T-helper 2 cell treated with Interferon-gamma antibody and Interleukin-4, amounts not matched to agents 100 ng/mL and 5 ng/mL, for 36 hours (primary cell): Measurements from ENCODE around the gene EPHX1. TPM values are rescaled to one million over a fixed set of nuclear protein-coding genes. Genes with fewer than 3 reads are reported as not detected.
"Not testable (repeated sequence)": the region's sequence is repeated elsewhere in the genome, so short reads cannot be mapped to it uniquely, and the experiment has no call there.

Source experiments
- intact Hi-C: fragments of 100-400 bp; cut with micrococcal nuclease; formaldehyde crosslinking; loops from one replicate; pipeline ENCODE4 v1.15.1; 2023
- total RNA-seq: library from RNA; stranded (reverse); gene quantifications from 2 replicates; pipeline ENCODE4 v1.2.3, GENCODE V29; 2022

The EPHX1 gene
- 1.5 and 2.2 TPM in 2 replicates for total RNA-seq

GRCh38 chr1:225809842-225810578, at the start of gene EPHX1:
Gene EPHX1 (plus strand): TSS chr1:225810124. CDS start chr1:225828730, 18,606 bp downstream.
- intact Hi-C loops: loop anchor here (1.0 kb wide), 2 partner anchors 33 to 72 kb away; partner anchors contain the start of genes SRP9 and TMEM63A

GRCh38 chr1:225760531-225760930, 49.4 kb upstream of the EPHX1 start:
- intact Hi-C loops: no loop called here

GRCh38 chr1:225761395-225761794, 48.5 kb upstream of the EPHX1 start:
- intact Hi-C loops: not testable (repeated sequence)

- intact Hi-C loops: no loop called here
Measured at GRCh38 chr1:225762002-225762441, 47.9 kb upstream of the EPHX1 start.

GRCh38 chr1:225762444-225762843, 47.5 kb upstream of the EPHX1 start:
- intact Hi-C loops: no loop called here

- intact Hi-C loops: no loop called here
Measured at GRCh38 chr1:225763716-225764548, 46.0 kb upstream of the EPHX1 start.

GRCh38 chr1:225765982-225766674, 43.8 kb upstream of the EPHX1 start:
- intact Hi-C loops: no loop called here

- intact Hi-C loops: no loop called here
Measured at GRCh38 chr1:225766967-225767633, 42.8 kb upstream of the EPHX1 start.

GRCh38 chr1:225767634-225768540, 42.0 kb upstream of the EPHX1 start:
- intact Hi-C loops: no loop called here

- intact Hi-C loops: no loop called here
Measured at GRCh38 chr1:225768662-225769426, 41.1 kb upstream of the EPHX1 start.

- intact Hi-C loops: loop anchor here (10.0 kb wide), 1 partner anchor 635 kb away; the partner anchor contains the start of gene PARP1
Measured at GRCh38 chr1:225769687-225770086, 40.2 kb upstream of the EPHX1 start.

GRCh38 chr1:225770561-225771248, 39.2 kb upstream of the EPHX1 start:
- intact Hi-C loops: loop anchor here (10.0 kb wide), 1 partner anchor 634 kb away; the partner anchor contains the start of gene PARP1

GRCh38 chr1:225771661-225772322, 38.1 kb upstream of the EPHX1 start:
- intact Hi-C loops: loop anchor here (10.0 kb wide), 1 partner anchor 633 kb away; the partner anchor contains the start of gene PARP1

GRCh38 chr1:225772323-225772768, 37.6 kb upstream of the EPHX1 start:
- intact Hi-C loops: loop anchor here (10.0 kb wide), 1 partner anchor 632 kb away; the partner anchor contains the start of gene PARP1

GRCh38 chr1:225772848-225773247, 37.1 kb upstream of the EPHX1 start:
- intact Hi-C loops: loop anchor here (10.0 kb wide), 1 partner anchor 632 kb away; the partner anchor contains the start of gene PARP1

- intact Hi-C loops: loop anchor here (5.0 to 10.0 kb wide), 4 partner anchors 203 to 1152 kb away; partner anchors contain the start of genes LBR and PARP1
Measured at GRCh38 chr1:225774281-225775147, 35.4 kb upstream of the EPHX1 start.
